Keratinocyte (primary cell): ENCODE data around the gene BCAR3.

ENCODE experiments used
- CTCF ChIP-seq, 3 experiments: IDR thresholded peaks in 1 of 3; conservative IDR thresholded peaks in 1 of 3; optimal IDR thresholded peaks in 1 of 3; 2 replicates in 2 of 3; 3 replicates in 1 of 3; pipeline versions ENCODE3 to v1.5.1; 2011; ENCODE audit warnings: low read length in 3 of 3, mild to moderate bottlenecking in 3 of 3, moderate library complexity in 2 of 3, control low read depth in 1 of 3, inconsistent platforms in 1 of 3; ENCODE audit not compliant: insufficient read depth in 2 of 3; ENCODE audit errors: extremely low read depth in 1 of 3
- EZH2 ChIP-seq: IDR thresholded peaks from one replicate; pipeline ENCODE4 v1.6.1; 2012; ENCODE audit warnings: inconsistent platforms, mild to moderate bottlenecking, low read length, moderate library complexity

DNA sequence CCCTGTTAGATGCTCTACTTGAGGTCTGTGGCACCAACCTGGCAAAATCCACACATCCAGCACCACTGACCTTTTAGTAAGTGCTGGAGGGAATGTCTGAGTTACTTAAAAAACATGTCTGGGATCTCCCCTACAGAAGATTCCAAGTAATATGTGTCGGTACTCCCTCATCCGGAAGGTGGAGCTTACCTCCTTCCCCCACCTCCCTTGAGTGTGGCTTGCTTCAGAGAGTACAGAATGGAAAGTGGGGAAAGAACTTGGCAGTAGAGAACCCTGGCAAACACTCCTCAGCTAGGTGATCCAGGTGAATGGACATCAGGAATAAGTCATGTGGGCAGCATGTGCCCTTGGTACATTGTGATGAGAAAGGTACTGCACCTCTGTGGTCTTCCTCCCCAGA, 49.0 kb upstream of the BCAR3 start:
- TF ChIP-seq CTCF (optimal IDR thresholded peaks at IDR 0.05 in 1 of 3, IDR thresholded peaks at IDR 0.05 in 1 of 3, conservative IDR thresholded peaks at IDR 0.05 in 1 of 3; ENCODE audit: extremely low read depth in 1 of 3, insufficient read depth in 2 of 3, low read length in 3 of 3) (peak in 1 of 3 experiments; percentile 30), EZH2 (no peak)
